H1 (cell line): ENCODE data around the gene FRAT2. TPM values are rescaled to one million over a fixed set of nuclear protein-coding genes. Genes with fewer than 3 reads are reported as not detected.

ENCODE experiments used
- CTCF ChIA-PET: fragments of 300-600 bp; sonication (Branson Sonifier 250); formaldehyde crosslinking; loops from one replicate; lab custom pipeline; 2021; ENCODE audit not compliant: partially characterized antibody; lab: Charles Lee
- POLR2A ChIA-PET: fragments of 300-600 bp; sonication (Branson Sonifier 250); formaldehyde crosslinking; loops from one replicate; lab custom pipeline; 2021; ENCODE audit warnings: inconsistent platforms; ENCODE audit not compliant: partially characterized antibody; lab: Charles Lee
- DNase-seq, 2 experiments: peaks; one replicate each; pipeline versions ENCODE4 v3.0.0 to v3.0.0-alpha.2; 2010 to 2022; ENCODE audit warnings: low spot score in 2 of 2, low read depth in 1 of 2, mixed read lengths in 1 of 2
- FAIRE-seq: peaks from 2 replicates; lab custom pipeline; 2011; peaks lifted over from hg19 to GRCh38; lab: Jason Lieb, UNC
- H2AFZ ChIP-seq: 2 replicates; pipeline ENCODE4 v1.8.1; 2012; ENCODE audit warnings: low read length, inconsistent platforms
- H2AK5ac ChIP-seq: 2 replicates; pipeline ENCODE4 v1.6.1; 2013; ENCODE audit warnings: low read depth, low read length
- H2BK120ac ChIP-seq: replicated peaks from 2 replicates; pipeline ENCODE3; 2013; ENCODE audit warnings: low read depth, low read length, inconsistent platforms
- H2BK12ac ChIP-seq: 2 replicates; pipeline ENCODE4 v1.6.1; 2013; ENCODE audit warnings: low read depth, low read length
- H2BK15ac ChIP-seq: 2 replicates; pipeline ENCODE4 v1.6.1; 2013; ENCODE audit warnings: low read length
- H2BK20ac ChIP-seq: 2 replicates; pipeline ENCODE4 v1.6.1; 2013; ENCODE audit warnings: low read length
- H2BK5ac ChIP-seq: 2 replicates; pipeline ENCODE4 v1.6.1; 2013; ENCODE audit warnings: low read depth, low read length
- H3K14ac ChIP-seq: 2 replicates; pipeline ENCODE4 v1.6.1; 2013; ENCODE audit warnings: inconsistent platforms; ENCODE audit not compliant: insufficient read length
- H3K18ac ChIP-seq: 2 replicates; pipeline ENCODE4 v1.6.1; 2013; ENCODE audit warnings: low read length; ENCODE audit errors: extremely low read depth
- H3K23ac ChIP-seq: 2 replicates; pipeline ENCODE4 v1.6.1; 2013; ENCODE audit warnings: inconsistent platforms; ENCODE audit not compliant: insufficient read length
- H3K23me2 ChIP-seq: 2 replicates; pipeline ENCODE4 v1.6.1; 2013; ENCODE audit warnings: low read depth, low read length
- H3K27ac ChIP-seq: 2 replicates; pipeline ENCODE4 v1.6.1; 2011; ENCODE audit warnings: low read depth, low read length, inconsistent platforms
- H3K27me3 ChIP-seq, 4 experiments: replicated peaks in 1 of 4; 1 replicate in 1 of 4; 2 replicates in 3 of 4; pipeline versions ENCODE4 v1.6.1 to v1.8.1; 2011 to 2013; ENCODE audit warnings: low read length in 3 of 4, mild to moderate bottlenecking in 3 of 4, inconsistent platforms in 2 of 4, mixed read lengths in 2 of 4, moderate library complexity in 1 of 4; ENCODE audit not compliant: control insufficient read depth in 3 of 4, insufficient read depth in 3 of 4; ENCODE audit errors: extremely low read depth in 1 of 4
- H3K36me3 ChIP-seq, 4 experiments: 2 replicates each; pipeline versions ENCODE4 v1.6.1 to v1.8.1; 2011 to 2013; ENCODE audit warnings: mild to moderate bottlenecking in 4 of 4, low read length in 3 of 4, moderate library complexity in 2 of 4, control low read depth in 1 of 4, inconsistent platforms in 1 of 4; ENCODE audit not compliant: insufficient read depth in 4 of 4, control insufficient read depth in 2 of 4
- H3K4ac ChIP-seq: replicated peaks from 2 replicates; pipeline ENCODE3; 2013; ENCODE audit warnings: low read length, low read depth, mixed read lengths, inconsistent platforms; ENCODE audit not compliant: insufficient read length
- H3K4me1 ChIP-seq, 4 experiments: replicated peaks in 1 of 4; 1 replicate in 1 of 4; 2 replicates in 3 of 4; pipeline versions ENCODE4 v1.6.1 to v1.8.1; 2011 to 2013; ENCODE audit warnings: low read length in 3 of 4, inconsistent platforms in 2 of 4, mixed read lengths in 1 of 4; ENCODE audit not compliant: insufficient read depth in 4 of 4, control insufficient read depth in 3 of 4
- H3K4me2 ChIP-seq, 2 experiments: 2 replicates each; pipeline versions ENCODE4 v1.6.1 to v1.8.1; 2011 to 2013; ENCODE audit warnings: low read depth in 2 of 2, low read length in 2 of 2, control low read depth in 1 of 2, inconsistent platforms in 1 of 2, mild to moderate bottlenecking in 1 of 2; ENCODE audit not compliant: insufficient read depth in 1 of 2
- H3K4me3 ChIP-seq, 4 experiments: fragments of 200-600, 300-600 bp in 1 of 4; sonication (generic), shearing (Covaris generic), sonication (Bioruptor Twin) in 1 of 4; 2 replicates each; pipeline versions ENCODE4 v1.5.1 to v1.8.1; 2011 to 2016; ENCODE audit warnings: low read length in 4 of 4, low read depth in 3 of 4, control low read depth in 2 of 4, inconsistent platforms in 2 of 4, mild to moderate bottlenecking in 2 of 4, mixed read lengths in 1 of 4, moderate library complexity in 1 of 4; ENCODE audit not compliant: insufficient read depth in 2 of 4; ENCODE audit errors: extremely low read depth in 1 of 4
- H3K56ac ChIP-seq: replicated peaks from 2 replicates; pipeline ENCODE3; 2013; ENCODE audit warnings: low read depth, mild to moderate bottlenecking, mixed read lengths, low read length, inconsistent platforms; ENCODE audit not compliant: insufficient read length
- H3K79me1 ChIP-seq: 2 replicates; pipeline ENCODE4 v1.6.1; 2013; ENCODE audit warnings: low read depth, low read length, control low read depth
- H3K79me2 ChIP-seq, 2 experiments: 2 replicates each; pipeline versions ENCODE4 v1.6.1 to v1.8.1; 2012 to 2013; ENCODE audit warnings: low read length in 2 of 2, mild to moderate bottlenecking in 2 of 2, inconsistent platforms in 1 of 2; ENCODE audit not compliant: insufficient read depth in 2 of 2, control insufficient read depth in 1 of 2
- H3K9ac ChIP-seq, 4 experiments: replicated peaks in 1 of 4; 1 replicate in 1 of 4; 2 replicates in 3 of 4; pipeline versions ENCODE4 v1.6.1 to v1.8.1; 2011 to 2013; ENCODE audit warnings: low read depth in 3 of 4, low read length in 3 of 4, control low read depth in 2 of 4, mild to moderate bottlenecking in 2 of 4, moderate library complexity in 2 of 4, inconsistent platforms in 1 of 4; ENCODE audit errors: extremely low read depth in 1 of 4
- H3K9me3 ChIP-seq, 2 experiments: 2 replicates each; pipeline versions ENCODE4 v1.6.1 to v1.8.1; 2012 to 2013; ENCODE audit warnings: mild to moderate bottlenecking in 2 of 2, moderate library complexity in 2 of 2, control low read depth in 1 of 2, inconsistent platforms in 1 of 2, low read depth in 1 of 2, low read length in 1 of 2, mixed read lengths in 1 of 2; ENCODE audit not compliant: insufficient read depth in 2 of 2
- H4K20me1 ChIP-seq, 2 experiments: replicated peaks in 1 of 2; 2 replicates each; pipeline versions ENCODE3 to v1.8.1; 2011 to 2013; ENCODE audit warnings: inconsistent platforms in 2 of 2, low read length in 2 of 2, mild to moderate bottlenecking in 1 of 2; ENCODE audit not compliant: insufficient read depth in 2 of 2, control insufficient read depth in 1 of 2
- H4K5ac ChIP-seq: 2 replicates; pipeline ENCODE4 v1.6.1; 2013; ENCODE audit warnings: low read length, low read depth, mixed read lengths, inconsistent platforms; ENCODE audit not compliant: insufficient read length
- H4K8ac ChIP-seq: 2 replicates; pipeline ENCODE4 v1.8.0; 2013; ENCODE audit warnings: mild to moderate bottlenecking, moderate library complexity, low read length, inconsistent platforms; ENCODE audit not compliant: insufficient read depth; ENCODE audit errors: extremely low read depth
- H4K91ac ChIP-seq: replicated peaks from 2 replicates; pipeline ENCODE3; 2013; ENCODE audit warnings: low read length, mixed read lengths, inconsistent platforms; ENCODE audit not compliant: insufficient read length
- ASH2L ChIP-seq: fragments of 200-600, 300-600 bp; sonication (generic); IDR thresholded peaks from one replicate; pipeline ENCODE4 v1.7.1; 2017; ENCODE audit warnings: low read length
- ATF2 ChIP-seq: IDR thresholded peaks from 2 replicates; pipeline ENCODE4 v1.6.1; 2012; ENCODE audit warnings: low read length, inconsistent platforms
- BACH1 ChIP-seq: IDR thresholded peaks from 2 replicates; pipeline ENCODE4 v1.6.1; 2012; ENCODE audit warnings: low read length, improper control_type of control experiment
- JUND ChIP-seq: IDR thresholded peaks from 2 replicates; pipeline ENCODE4 v1.6.1; 2011; ENCODE audit warnings: mild to moderate bottlenecking, improper control_type of control experiment, low read length
- KDM4A ChIP-seq: IDR thresholded peaks from one replicate; pipeline ENCODE4 v1.7.1; 2012; ENCODE audit warnings: low read depth, mild to moderate bottlenecking, moderate library complexity, low read length, inconsistent platforms; ENCODE audit not compliant: severe bottlenecking
- NANOG ChIP-seq: IDR thresholded peaks from 2 replicates; pipeline ENCODE4 v1.6.1; 2011; ENCODE audit warnings: low read length, low read depth, mild to moderate bottlenecking, inconsistent platforms; ENCODE audit not compliant: insufficient read depth, poor library complexity, severe bottlenecking
- SIX5 ChIP-seq: IDR thresholded peaks from 2 replicates; pipeline ENCODE4 v1.6.1; 2011; ENCODE audit warnings: mild to moderate bottlenecking, low read depth, low read length
- SP4 ChIP-seq: IDR thresholded peaks from 2 replicates; pipeline ENCODE4 v1.6.1; 2012; ENCODE audit warnings: low read length, inconsistent platforms
- WGBS, 2 experiments: shearing (Covaris generic) in 1 of 2; methylation state at CpG; one replicate each; pipeline versions ENCODE4 v1.1.6 to v1.1.7; 2013 to 2015; ENCODE audit warnings: low lambda C conversion rate in 2 of 2, mixed read lengths in 2 of 2, inconsistent platforms in 1 of 2, low coverage in 1 of 2, missing lambda C conversion rate in 1 of 2; ENCODE audit not compliant: insufficient replicate concordance in 2 of 2, insufficient coverage in 1 of 2, insufficient read length in 1 of 2; ENCODE audit errors: extremely low coverage in 1 of 2, missing lambda C conversion rate in 1 of 2; 5-methylcytosine and 5-hydroxymethylcytosine counted together
- polyA plus RNA-seq, 7 experiments: library from polyadenylated mRNA; depleted of rRNA in 3 of 7; stranded (reverse) in 5 of 7; unstranded in 2 of 7; fragments of >200 nt in 5 of 7; fragments of 200-250 nt in 2 of 7; gene quantifications; 1 replicate in 5 of 7; 2 replicates in 1 of 7; 4 replicates in 1 of 7; pipeline versions ENCODE4 v1.2.1 to v1.2.3, GENCODE V29; 2011 to 2013; ENCODE audit warnings: missing spikeins in 2 of 7, mixed read lengths in 2 of 7
- total RNA-seq: library from RNA; stranded (reverse); fragmentation: NEBNext Ultra II Directional; extraction: Animal tissue kit (Norgen Biotek cat#: 25700); gene quantifications from 2 replicates; pipeline ENCODE4 v1.2.1, GENCODE V29; 2021

The FRAT2 gene
- total and polyA plus RNA-seq, 2 of the 8 experiments (the other 6 are each of a cell fraction or from before 2014, with no cell fraction given) = 47.4 to 83.0 TPM

GRCh38 chr10:97307441-97307840 lies 27.1 kb downstream of the FRAT2 start:
- Histone ChIP-seq H3K79me1 (no peaks in the 10 kb centered on the region), H4K8ac (no peak overlapping the region), H3K9ac (no peak overlapping the region), H4K5ac (no peak overlapping the region), H2BK12ac (no peak overlapping the region), H3K9me3 (no peaks in the 10 kb centered on the region), H3K4me3 (no peak overlapping the region), H2BK15ac (no peak overlapping the region), H2BK120ac (no peak overlapping the region), H3K36me3 (no peaks in the 10 kb centered on the region), H3K4ac (no peak overlapping the region), H4K91ac (no peak overlapping the region), H3K18ac (no peak overlapping the region), H3K56ac (no peak overlapping the region), H4K20me1 (no peaks in the 10 kb centered on the region), H3K4me2 (no peak overlapping the region), H3K27ac (no peak overlapping the region), H2BK20ac (no peak overlapping the region), H3K23me2 (no peaks in the 10 kb centered on the region), H2BK5ac (no peak overlapping the region), H3K27me3 (no peaks in the 10 kb centered on the region; a peak in 1 of 7 replicates), H2AK5ac (no peak overlapping the region), H3K14ac (no peak overlapping the region), H3K79me2 (no peaks in the 10 kb centered on the region), H2AFZ (peak overlapping the region; percentile 39; the same call in 1 of the 2 replicates), H3K4me1 (no peaks in the 10 kb centered on the region), H3K23ac (no peak overlapping the region)
- FAIRE-seq (no peak), DNase-seq (no peak)
- ChIA-PET POLR2A (interaction anchor here (1.5 to 1.7 kb wide), 3 partner anchors 9 to 26 kb away, joined by 3 to 8 read pairs (median 3); partner anchors contain the start of gene FRAT1), CTCF (interaction anchor here (0.6 to 1.0 kb wide), 3 partner anchors 21 to 1419 kb away, joined by 3 read pairs; no protein-coding TSS in a partner anchor)
- TF ChIP-seq SIX5 = no peak
- no peak for TF ChIP-seq SP4
- no peak for TF ChIP-seq JUND
- TF ChIP-seq BACH1 = no peak
- TF ChIP-seq KDM4A = no peak
- TF ChIP-seq ASH2L = no peak
- TF ChIP-seq ATF2 = no peak
- TF ChIP-seq NANOG = no peak
- WGBS, 2 experiments = 86% methylated on average over 1 of the region's 1 CpG; no CpG with 5 or more reads in 1 of the 2 experiments
